GM04503 (cell line): ENCODE results near the gene PHF21B.
"Not testable (repeated sequence)": the region's sequence is repeated elsewhere in the genome, so short reads cannot be mapped to it uniquely, and the experiment has no call there.

Experiments
- DNase-seq: peaks from one replicate; pipeline ENCODE4 v3.0.0-alpha.2; 2012; ENCODE audit warnings: low read depth

PHF21B gene

DNA sequence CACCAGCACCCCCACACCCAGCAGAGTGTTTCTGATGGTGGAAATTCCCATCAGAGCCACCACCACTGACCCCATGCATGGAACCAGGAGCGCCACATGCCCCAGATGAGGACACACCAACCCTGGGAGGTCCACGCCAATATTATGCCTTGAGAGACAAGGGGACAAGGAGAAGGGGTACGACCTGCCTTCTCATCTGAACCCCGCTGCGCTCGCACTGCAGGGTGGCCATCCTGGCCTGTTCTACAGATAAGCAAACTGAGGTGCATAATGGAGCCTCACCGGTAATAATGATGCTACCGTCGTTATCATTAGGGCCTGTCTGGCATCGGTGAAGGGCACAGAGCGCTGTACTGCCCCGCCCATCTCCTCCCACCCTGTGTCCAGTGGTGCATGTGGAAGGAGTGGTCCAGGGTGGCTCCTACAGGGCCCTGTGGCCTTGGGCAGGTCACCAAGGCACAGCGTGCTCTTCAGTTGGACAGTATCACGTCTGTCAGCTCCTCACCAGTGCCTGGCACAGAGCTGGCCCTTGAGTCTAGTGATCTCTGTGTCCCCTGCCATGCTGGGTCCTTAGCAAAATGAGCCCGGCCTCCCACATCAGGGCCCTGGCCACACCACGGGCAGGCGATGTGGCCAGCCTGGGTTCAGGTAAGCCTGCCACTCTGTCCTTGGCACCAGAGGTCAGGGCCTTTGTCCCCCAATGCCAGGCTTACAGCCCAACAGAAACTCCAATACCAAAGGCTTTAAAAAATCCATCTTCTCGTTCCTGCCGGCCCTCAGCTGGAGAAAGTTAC, 92.2 kb downstream of the PHF21B start:
- DNase-seq: no peak

DNA sequence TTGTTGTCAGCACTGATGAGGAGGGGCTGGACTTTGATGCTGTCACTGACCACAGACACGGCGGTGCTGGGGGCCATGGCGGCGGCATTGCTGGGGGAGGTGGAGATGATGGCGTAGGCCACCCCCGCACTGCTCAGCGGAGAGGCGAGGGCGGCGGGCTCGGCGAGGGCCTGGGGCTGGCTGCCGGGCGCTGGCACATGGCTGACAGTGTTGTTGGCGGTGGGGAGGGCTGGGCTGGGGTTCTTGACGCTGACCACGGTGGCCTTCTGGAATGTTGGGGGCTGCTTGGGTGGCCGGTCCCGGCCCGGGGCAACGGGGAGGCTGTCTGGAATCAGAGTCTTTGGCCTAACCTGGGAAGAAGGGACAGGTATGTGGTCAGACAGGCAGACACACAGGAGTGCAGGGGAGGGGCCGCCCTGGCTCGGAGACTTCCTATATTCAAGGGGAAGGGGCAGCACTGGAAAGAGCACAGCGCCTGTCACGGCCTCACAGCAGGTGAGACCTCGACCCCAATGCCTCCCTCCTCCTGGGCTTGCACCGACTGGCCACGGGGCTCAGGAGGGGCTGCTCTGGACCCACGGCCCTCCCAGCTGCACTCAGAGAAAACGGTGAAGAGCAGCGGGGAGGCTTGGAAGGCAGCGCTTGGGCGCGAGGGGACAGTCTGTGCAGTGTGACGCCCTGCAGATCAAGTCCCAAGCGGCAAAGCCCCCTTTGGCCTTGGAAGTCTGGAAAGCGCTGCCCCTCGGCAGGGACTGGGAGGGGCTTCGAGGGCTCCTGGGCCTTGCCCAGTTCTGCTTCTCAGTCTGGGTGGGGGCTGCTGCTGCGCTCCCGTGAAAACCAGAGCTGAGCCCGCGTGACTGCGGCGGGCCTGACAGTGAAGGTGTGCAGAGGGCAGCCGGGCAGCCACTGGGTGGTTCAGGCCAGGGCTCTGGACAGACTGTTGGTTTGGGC, 93.2 kb downstream of the PHF21B start:
- DNase-seq: no peak

DNA sequence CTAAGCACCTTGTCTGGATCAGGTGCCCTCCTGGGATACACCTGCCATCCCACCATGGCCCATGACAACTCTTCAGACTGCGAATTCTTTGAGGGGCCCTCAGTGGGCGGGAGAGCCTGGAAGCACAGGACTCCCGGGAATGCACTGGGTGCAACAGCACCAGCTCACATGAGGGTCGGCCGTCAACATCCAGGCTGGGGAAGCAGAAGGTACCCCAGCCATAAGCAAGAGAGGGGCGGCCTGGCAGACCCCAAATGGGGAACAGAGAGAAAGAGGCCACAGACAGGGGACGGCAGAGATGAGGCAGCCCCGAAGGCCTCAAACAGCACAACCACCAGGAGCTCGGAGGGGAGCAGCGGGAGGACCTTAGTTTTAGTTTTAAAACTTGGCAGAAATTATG, 94.4 kb downstream of the PHF21B start:
- DNase-seq: no peak

DNA sequence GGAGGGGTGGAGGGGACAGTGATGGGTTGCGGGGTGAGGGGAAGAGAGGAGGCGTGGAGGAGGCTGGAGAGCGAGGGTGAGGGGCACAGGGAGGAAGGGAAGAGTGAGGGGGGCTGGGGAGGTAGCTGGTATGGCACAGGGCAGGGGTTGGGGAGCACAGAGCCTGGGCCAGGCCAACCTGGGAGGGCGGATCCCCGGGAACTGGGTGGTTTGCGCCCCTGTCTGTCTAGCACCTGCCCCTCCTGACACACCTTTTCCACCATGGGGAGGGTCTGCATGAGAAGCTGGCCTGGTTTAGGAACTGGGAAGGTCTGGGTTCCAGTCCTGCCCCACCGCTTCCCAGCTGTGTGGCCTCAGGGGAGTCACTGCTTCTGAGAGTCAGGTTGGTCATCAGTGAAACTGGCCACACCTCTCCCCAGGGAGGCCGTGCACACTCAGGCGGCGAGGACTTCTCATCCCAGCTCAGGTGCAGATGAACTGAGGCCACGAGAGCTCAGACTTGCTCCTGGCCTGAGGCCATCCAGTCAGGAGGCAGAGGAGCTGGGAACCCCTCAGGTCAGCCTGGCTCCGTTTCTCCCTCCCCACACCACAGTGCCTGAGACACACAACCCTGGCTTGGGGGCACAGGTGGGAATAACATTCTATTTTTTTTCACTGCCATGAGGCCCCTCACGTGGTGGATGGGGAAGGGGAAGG, 95.6 kb downstream of the PHF21B start:
- DNase-seq: no peak

GRCh38 chr22:44913198-44913983, 96.4 kb downstream of the PHF21B start:
- no peak for DNase-seq

GRCh38 chr22:44909241-44909640, 100.6 kb downstream of the PHF21B start:
- no peak for DNase-seq

GRCh38 chr22:44907765-44908737, 101.8 kb downstream of the PHF21B start:
- DNase-seq: no peak

- no peak for DNase-seq
Measured at GRCh38 chr22:44906999-44907644, 102.7 kb downstream of the PHF21B start.

- DNase-seq: no peak
Measured at GRCh38 chr22:44906248-44906936, 103.4 kb downstream of the PHF21B start.

- DNase-seq: not testable (repeated sequence)
Measured at GRCh38 chr22:44904492-44905152, 105.2 kb downstream of the PHF21B start.

- not testable (repeated sequence) for DNase-seq
Measured at GRCh38 chr22:44903164-44903563, 106.6 kb downstream of the PHF21B start.

GRCh38 chr22:44901301-44901700, 108.5 kb downstream of the PHF21B start:
- DNase-seq: no peak

DNA sequence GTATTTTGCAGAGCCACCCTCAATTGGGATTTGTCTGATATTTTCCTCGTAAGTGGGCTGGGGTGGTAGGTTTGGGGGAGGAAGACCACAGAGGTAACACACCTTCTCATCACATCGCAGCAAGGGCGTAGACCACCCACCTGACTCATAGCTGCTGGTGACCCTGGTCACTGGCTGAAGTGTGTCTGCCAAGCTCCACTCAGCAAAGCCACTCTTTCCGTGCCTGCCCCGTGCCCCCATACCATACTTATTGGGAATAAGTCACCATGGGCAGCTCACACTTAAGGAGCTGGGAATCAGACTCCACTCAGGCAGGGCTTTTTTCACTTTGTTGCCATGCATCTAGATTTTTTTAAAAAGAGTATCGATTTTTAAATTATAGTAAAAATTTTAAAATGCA, 111.6 kb downstream of the PHF21B start:
- no peak for DNase-seq

- DNase-seq: no peak
Measured at GRCh38 chr22:44895296-44896055, 114.3 kb downstream of the PHF21B start.

- no peak for DNase-seq
Measured at GRCh38 chr22:44894782-44895181, 115.0 kb downstream of the PHF21B start.

- no peak for DNase-seq
Measured at GRCh38 chr22:44894321-44894720, 115.5 kb downstream of the PHF21B start.

DNA sequence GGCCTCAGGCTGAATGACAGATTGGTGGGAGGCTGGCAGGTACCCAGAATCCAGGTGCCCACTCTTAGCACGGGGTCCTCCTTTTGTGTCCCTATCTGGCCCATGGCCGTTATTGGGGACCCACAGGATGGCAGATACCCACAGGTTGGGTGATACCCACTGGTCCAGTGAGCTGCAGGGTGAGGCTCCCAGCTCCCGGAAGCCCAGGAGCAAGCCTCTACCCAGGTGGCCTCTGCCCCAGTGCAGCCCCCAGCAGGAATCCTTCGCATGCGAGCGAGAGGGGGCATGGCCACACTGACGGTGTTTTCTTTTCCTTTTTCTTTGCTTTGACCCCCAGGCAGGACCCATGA, 116.1 kb downstream of the PHF21B start:
- DNase-seq: no peak
